Loucy (cell line): Measurements from ENCODE around the gene PKN1.

Experiments
- H2AFZ ChIP-seq: fragments of 200-600 bp; sonication (generic); 2 replicates; pipeline ENCODE4 v1.6.0; 2016; ENCODE audit warnings: antibody characterized with exemption, mild to moderate bottlenecking, low read length, moderate library complexity
- H3F3A ChIP-seq: fragments of 200-600 bp; 2 replicates; pipeline ENCODE4 v1.6.0; 2016; ENCODE audit warnings: antibody characterized with exemption, low read depth, mild to moderate bottlenecking
- H3K27me3 ChIP-seq: fragments of 200-600 bp; sonication (generic); 2 replicates; pipeline ENCODE4 v1.6.1; 2014; ENCODE audit warnings: low read length, mild to moderate bottlenecking; ENCODE audit not compliant: insufficient read depth, poor library complexity, severe bottlenecking
- H3K36me3 ChIP-seq: fragments of 200-600 bp; sonication (generic); 2 replicates; pipeline ENCODE4 v1.6.1; 2016; ENCODE audit warnings: low read length; ENCODE audit not compliant: insufficient read depth
- H3K4me1 ChIP-seq: fragments of 200-600 bp; sonication (generic); 2 replicates; pipeline ENCODE4 v1.5.1; 2014; ENCODE audit warnings: low read length, mild to moderate bottlenecking; ENCODE audit not compliant: insufficient read depth, poor library complexity, severe bottlenecking
- H3K4me2 ChIP-seq: fragments of 200-600 bp; sonication (generic); 2 replicates; pipeline ENCODE4 v1.6.0; 2014; ENCODE audit warnings: antibody characterized with exemption, low read length, low read depth, mild to moderate bottlenecking; ENCODE audit not compliant: poor library complexity, severe bottlenecking
- H3K4me3 ChIP-seq: fragments of 200-600 bp; sonication (generic); 2 replicates; pipeline ENCODE4 v1.5.1; 2014; ENCODE audit warnings: low read length, mild to moderate bottlenecking, mixed read lengths; ENCODE audit not compliant: poor library complexity, severe bottlenecking
- H3K79me2 ChIP-seq: fragments of 200-600 bp; sonication (generic); 2 replicates; pipeline ENCODE4 v1.6.1; 2014; ENCODE audit warnings: low read length; ENCODE audit not compliant: insufficient read depth
- H3K9ac ChIP-seq: fragments of 200-600 bp; sonication (generic); 2 replicates; pipeline ENCODE4 v1.6.0; 2014; ENCODE audit warnings: mild to moderate bottlenecking, low read depth, low read length, moderate library complexity; ENCODE audit not compliant: poor library complexity, severe bottlenecking
- H3K9me2 ChIP-seq: fragments of 200-600 bp; sonication (generic); replicated peaks from 2 replicates; pipeline ENCODE4 v1.6.1; 2016; ENCODE audit warnings: low read depth, low read length, mixed read lengths
- H3K9me3 ChIP-seq: fragments of 200-600 bp; sonication (generic); 2 replicates; pipeline ENCODE4 v1.6.1; 2014; ENCODE audit warnings: mild to moderate bottlenecking, antibody characterized with exemption, low read length, low read depth; ENCODE audit not compliant: insufficient read depth
- H4K20me1 ChIP-seq: fragments of 200-600 bp; sonication (generic); 2 replicates; pipeline ENCODE4 v1.6.0; 2014; ENCODE audit warnings: antibody characterized with exemption, low read length, mild to moderate bottlenecking; ENCODE audit not compliant: insufficient read depth, poor library complexity, severe bottlenecking
- EZH2phosphoT487 ChIP-seq: fragments of 200-600 bp; IDR thresholded peaks from 2 replicates; pipeline ENCODE4 v1.6.1; 2018; ENCODE audit warnings: antibody characterized with exemption, mild to moderate bottlenecking, moderate library complexity, borderline replicate concordance
- TF ChIP-seq, protein P1 (sequence below): fragments of 200-600 bp; sonication (generic); conservative IDR thresholded peaks from 2 replicates; pipeline ENCODE4 v1.5.1; 2014; ENCODE audit warnings: mild to moderate bottlenecking, antibody characterized with exemption, low read length

PKN1 gene

DNA sequence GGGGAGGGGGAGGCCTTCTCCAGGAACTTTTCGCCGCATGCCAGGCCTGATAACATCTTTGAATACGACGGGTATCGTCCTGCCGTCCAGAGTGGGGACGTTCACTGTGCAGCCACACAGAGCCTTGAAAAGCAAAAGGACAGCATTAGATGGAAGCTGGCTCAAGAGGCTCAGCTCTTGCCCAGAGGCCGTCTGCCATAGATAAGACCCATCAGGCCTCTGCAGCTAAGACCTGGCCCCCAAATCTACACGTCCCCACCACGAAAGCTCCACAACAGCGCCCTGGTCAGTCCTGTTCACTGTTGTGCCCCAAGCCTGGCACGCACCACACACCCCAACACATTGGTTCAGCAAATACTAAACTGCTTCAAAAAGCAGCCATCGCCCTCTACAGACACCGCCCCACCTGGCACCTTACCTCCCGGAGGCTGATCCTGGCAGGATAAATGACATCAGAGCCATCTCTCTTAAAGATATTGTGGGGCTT, 83.0 kb downstream of the PKN1 start:
- H3K4me1 ChIP-seq: peaks cover 61% of the 10 kb centered on the region
- H3F3A ChIP-seq: peaks cover 4% of the 10 kb centered on the region; the same call in 1 of the 2 replicates
- H3K9ac ChIP-seq: peak overlapping the region; percentile 92
- peaks cover 40% of the 10 kb centered on the region for H4K20me1 ChIP-seq
- H3K36me3 ChIP-seq: peaks cover 32% of the 10 kb centered on the region; the same call in 1 of the 2 replicates
- H2AFZ ChIP-seq: no peak overlapping the region
- H3K4me2 ChIP-seq: peak overlapping the region; percentile 99
- H3K9me3 ChIP-seq: no peaks in the 10 kb centered on the region
- H3K79me2 ChIP-seq: peaks cover 52% of the 10 kb centered on the region
- no peaks in the 10 kb centered on the region for H3K9me2 ChIP-seq
- TF ChIP-seq, protein P1, sequence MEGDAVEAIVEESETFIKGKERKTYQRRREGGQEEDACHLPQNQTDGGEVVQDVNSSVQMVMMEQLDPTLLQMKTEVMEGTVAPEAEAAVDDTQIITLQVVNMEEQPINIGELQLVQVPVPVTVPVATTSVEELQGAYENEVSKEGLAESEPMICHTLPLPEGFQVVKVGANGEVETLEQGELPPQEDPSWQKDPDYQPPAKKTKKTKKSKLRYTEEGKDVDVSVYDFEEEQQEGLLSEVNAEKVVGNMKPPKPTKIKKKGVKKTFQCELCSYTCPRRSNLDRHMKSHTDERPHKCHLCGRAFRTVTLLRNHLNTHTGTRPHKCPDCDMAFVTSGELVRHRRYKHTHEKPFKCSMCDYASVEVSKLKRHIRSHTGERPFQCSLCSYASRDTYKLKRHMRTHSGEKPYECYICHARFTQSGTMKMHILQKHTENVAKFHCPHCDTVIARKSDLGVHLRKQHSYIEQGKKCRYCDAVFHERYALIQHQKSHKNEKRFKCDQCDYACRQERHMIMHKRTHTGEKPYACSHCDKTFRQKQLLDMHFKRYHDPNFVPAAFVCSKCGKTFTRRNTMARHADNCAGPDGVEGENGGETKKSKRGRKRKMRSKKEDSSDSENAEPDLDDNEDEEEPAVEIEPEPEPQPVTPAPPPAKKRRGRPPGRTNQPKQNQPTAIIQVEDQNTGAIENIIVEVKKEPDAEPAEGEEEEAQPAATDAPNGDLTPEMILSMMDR: peak; percentile 37; the same call in 1 of the 2 replicates
- TF ChIP-seq EZH2phosphoT487: no peak
- H3K4me3 ChIP-seq: peak overlapping the region; percentile 90
- H3K27me3 ChIP-seq: no peaks in the 10 kb centered on the region

DNA sequence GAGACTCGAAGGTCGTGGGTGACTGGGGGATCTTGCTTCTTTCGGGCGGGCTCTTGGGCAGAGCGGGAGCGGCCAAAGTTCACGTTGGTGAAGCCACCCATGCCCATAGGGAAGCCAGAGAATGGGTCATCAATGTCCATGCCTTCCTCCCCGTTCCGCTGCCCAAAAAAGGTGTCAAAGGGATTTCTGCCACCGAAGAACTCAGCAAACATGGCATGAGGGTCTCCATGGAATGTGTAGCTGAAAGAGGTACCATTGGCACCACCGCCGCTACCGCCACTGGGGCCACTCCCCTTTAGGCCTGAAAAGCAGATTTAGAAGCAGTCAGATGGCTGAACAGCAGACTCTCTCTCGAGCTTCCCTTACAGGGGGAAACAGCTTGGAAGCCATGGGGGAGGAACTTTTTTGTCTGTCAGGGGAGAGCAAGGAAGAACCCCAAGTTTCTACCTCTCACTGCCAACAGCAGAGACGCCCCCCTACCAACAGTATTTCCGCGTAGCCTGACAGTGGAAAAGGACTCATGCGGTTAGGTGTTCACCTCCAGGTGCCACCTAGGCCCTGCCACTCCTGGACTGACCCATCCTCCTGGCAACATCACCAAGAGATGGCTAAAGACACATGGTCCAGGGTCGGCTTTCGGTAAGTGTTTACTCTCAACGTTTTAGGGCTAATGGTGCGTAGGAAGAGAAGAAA, 83.8 kb downstream of the PKN1 start:
- Histone ChIP-seq H3K9ac (peak overlapping the region; percentile 92), H3K4me3 (peak overlapping the region; percentile 90), H3K4me1 (peaks cover 61% of the 10 kb centered on the region), H3F3A (0 out of 2 replicates have a peak, but pooled peaks cover 4% of the 10 kb centered on the region), H3K9me2 (no peaks in the 10 kb centered on the region), H3K36me3 (peaks cover 32% of the 10 kb centered on the region; the same call in 1 of the 2 replicates), H2AFZ (no peak overlapping the region), H4K20me1 (peaks cover 40% of the 10 kb centered on the region), H3K27me3 (no peaks in the 10 kb centered on the region), H3K4me2 (peak overlapping the region; percentile 99), H3K79me2 (peaks cover 52% of the 10 kb centered on the region), H3K9me3 (no peaks in the 10 kb centered on the region)
- TF ChIP-seq, protein P1: no peak
- no peak for TF ChIP-seq EZH2phosphoT487

DNA sequence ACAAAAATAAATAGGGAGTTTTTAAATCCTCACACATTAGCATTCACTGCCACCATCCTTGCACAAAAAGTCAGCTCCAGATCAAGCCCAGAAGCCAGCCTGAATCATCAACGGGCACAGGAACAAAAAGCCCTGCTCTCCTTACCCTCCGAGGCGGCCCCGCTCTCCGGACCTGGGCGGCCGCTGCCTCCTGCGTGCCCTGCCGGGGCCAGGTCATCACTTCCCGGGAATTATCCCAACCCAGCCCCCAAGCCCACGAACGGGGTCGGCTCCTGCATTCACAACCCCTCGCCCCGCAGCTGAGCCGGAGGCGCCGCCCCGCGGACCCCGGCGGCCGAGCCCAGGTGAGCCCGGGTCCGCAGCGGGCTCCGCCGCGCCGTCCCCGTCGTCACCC, 84.3 kb downstream of the PKN1 start:
- H3K4me1 ChIP-seq: peaks cover 66% of the 10 kb centered on the region
- no peak overlapping the region for H2AFZ ChIP-seq

More for the DNA sequence above, 84.3 kb downstream of the PKN1 start:
- no peaks in the 10 kb centered on the region for H3K9me2 ChIP-seq
- no peak for TF ChIP-seq EZH2phosphoT487
- TF ChIP-seq, protein P1: no peak
- 0 out of 2 replicates have a peak, but pooled peaks cover 4% of the 10 kb centered on the region for H3F3A ChIP-seq
- peak overlapping the region; percentile 90 for H3K4me3 ChIP-seq
- peak overlapping the region; percentile 99 for H3K4me2 ChIP-seq
- H3K36me3 ChIP-seq: peaks cover 32% of the 10 kb centered on the region; the same call in 1 of the 2 replicates
- H3K79me2 ChIP-seq: peaks cover 52% of the 10 kb centered on the region
- H3K27me3 ChIP-seq: no peaks in the 10 kb centered on the region
- no peaks in the 10 kb centered on the region for H3K9me3 ChIP-seq
- H4K20me1 ChIP-seq: peaks cover 40% of the 10 kb centered on the region
- H3K9ac ChIP-seq: peak overlapping the region; percentile 92
